Fibroblast of lung (primary cell): ENCODE results near the gene GHRHR.

Source experiments
- EZH2 ChIP-seq: IDR thresholded peaks from 2 replicates; pipeline ENCODE4 v1.5.1; 2012; ENCODE audit warnings: low read length, control low read depth, mild to moderate bottlenecking; ENCODE audit errors: missing control alignments
- TF ChIP-seq, protein P1 (sequence below), 2 donors: IDR thresholded peaks in 1 of 2; conservative IDR thresholded peaks in 1 of 2; 1 replicate in 1 of 2; 2 replicates in 1 of 2; pipeline ENCODE4 v1.5.1; 2011 to 2012; ENCODE audit warnings: low read length in 2 of 2, control low read depth in 1 of 2, inconsistent platforms in 1 of 2, low read depth in 1 of 2, mild to moderate bottlenecking in 1 of 2

DNA sequence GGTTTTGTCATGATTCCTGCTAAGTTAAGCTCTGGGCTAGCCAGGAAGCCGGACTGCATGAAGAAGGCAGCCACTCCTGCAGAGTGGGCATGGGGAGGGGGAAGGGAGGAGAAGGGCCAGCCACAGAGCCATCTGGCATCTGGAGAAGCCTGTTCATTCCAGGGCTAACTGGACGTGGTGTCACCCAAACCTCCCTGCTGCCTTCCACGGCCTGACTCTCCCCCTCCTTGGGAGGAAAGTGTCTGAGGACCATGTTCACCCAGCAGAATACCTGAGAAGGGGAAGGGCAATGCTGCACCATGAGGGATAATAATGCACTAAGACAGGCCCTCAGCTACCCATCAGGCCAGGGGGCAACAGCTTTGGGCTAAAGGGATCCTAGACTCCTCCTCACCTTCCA, 36.7 kb upstream of the GHRHR start:
- TF ChIP-seq, protein P1, sequence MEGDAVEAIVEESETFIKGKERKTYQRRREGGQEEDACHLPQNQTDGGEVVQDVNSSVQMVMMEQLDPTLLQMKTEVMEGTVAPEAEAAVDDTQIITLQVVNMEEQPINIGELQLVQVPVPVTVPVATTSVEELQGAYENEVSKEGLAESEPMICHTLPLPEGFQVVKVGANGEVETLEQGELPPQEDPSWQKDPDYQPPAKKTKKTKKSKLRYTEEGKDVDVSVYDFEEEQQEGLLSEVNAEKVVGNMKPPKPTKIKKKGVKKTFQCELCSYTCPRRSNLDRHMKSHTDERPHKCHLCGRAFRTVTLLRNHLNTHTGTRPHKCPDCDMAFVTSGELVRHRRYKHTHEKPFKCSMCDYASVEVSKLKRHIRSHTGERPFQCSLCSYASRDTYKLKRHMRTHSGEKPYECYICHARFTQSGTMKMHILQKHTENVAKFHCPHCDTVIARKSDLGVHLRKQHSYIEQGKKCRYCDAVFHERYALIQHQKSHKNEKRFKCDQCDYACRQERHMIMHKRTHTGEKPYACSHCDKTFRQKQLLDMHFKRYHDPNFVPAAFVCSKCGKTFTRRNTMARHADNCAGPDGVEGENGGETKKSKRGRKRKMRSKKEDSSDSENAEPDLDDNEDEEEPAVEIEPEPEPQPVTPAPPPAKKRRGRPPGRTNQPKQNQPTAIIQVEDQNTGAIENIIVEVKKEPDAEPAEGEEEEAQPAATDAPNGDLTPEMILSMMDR (conservative IDR thresholded peaks at IDR 0.05 in 1 of 2, IDR thresholded peaks at IDR 0.05 in 1 of 2; ENCODE audit: low read depth in 1 of 2, low read length in 2 of 2): no peak
- no peak for TF ChIP-seq EZH2
